ENCODE results near the gene SLC29A2.

DNA sequence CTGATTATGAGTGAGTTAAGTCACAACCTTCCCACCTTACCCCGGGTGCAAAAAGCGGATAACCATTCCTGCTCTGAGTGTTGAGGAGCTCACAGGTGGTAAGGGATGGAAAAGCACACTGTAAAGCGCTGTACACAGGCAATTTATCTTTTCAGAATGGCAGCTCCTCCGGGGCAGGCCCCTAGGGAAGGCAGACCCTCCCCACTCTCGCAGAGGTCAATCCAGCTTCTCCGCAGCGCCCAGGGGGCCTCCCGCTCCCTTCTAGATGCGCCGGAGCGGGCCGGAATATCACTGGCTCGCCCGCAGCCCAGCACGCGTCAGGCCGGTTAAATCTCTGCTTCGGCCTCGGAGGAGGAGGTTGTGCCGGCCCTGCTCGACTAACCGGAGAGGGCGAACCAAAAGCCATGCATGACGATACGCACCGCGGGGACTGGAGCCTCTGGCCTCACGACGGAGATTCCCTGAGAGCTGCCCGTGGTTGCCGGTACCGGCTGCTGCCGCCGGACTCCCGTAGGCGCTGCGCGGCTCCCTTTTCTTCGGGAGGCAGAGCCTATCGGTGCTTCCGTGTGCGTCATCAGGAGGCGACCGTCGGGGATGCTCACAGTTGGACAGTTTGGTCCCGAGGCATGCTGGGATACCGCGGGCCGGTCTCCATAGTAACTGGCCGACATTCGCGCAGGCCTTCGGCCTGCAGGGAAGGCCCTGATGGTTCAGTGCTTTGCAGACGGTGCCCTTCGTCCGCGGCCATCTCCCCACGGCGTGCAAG, 26.8 kb downstream of the SLC29A2 start, which contains the start of gene BRMS1:
- no peak for TF ChIP-seq GATA2 (IDR thresholded peaks at IDR 0.05; ENCODE audit: low read depth, low read length)
- no peak for TF ChIP-seq GATA3 (IDR thresholded peaks at IDR 0.05; ENCODE audit: low read depth, low read length)

Data from SH-SY5Y (cell line).